Measurements from ENCODE around the gene ARHGAP22.

ARHGAP22 gene

GRCh38 chr10:48556065-48556464, 48.8 kb downstream of the ARHGAP22 start:
- H3K27ac ChIP-seq: no peak overlapping the region
- TF ChIP-seq CTCF (IDR thresholded peaks at IDR 0.05) (no peak), ZFX (IDR thresholded peaks at IDR 0.05; ENCODE audit: borderline replicate concordance) (no peak)

GRCh38 chr10:48555310-48556042, 49.4 kb downstream of the ARHGAP22 start:
- H3K27ac ChIP-seq: no peak overlapping the region
- no peak for TF ChIP-seq CTCF (IDR thresholded peaks at IDR 0.05)
- TF ChIP-seq ZFX (IDR thresholded peaks at IDR 0.05; ENCODE audit: borderline replicate concordance): no peak

GRCh38 chr10:48554656-48555055, 50.2 kb downstream of the ARHGAP22 start:
- TF ChIP-seq CTCF (IDR thresholded peaks at IDR 0.05): no peak
- no peak for TF ChIP-seq ZFX (IDR thresholded peaks at IDR 0.05; ENCODE audit: borderline replicate concordance)
- H3K27ac ChIP-seq: no peak overlapping the region

GRCh38 chr10:48554246-48554645, 50.6 kb downstream of the ARHGAP22 start:
- TF ChIP-seq ZFX (IDR thresholded peaks at IDR 0.05; ENCODE audit: borderline replicate concordance): no peak
- no peak for TF ChIP-seq CTCF (IDR thresholded peaks at IDR 0.05)
- no peak overlapping the region for H3K27ac ChIP-seq

GRCh38 chr10:48552946-48553564, 51.8 kb downstream of the ARHGAP22 start:
- no peak overlapping the region for H3K27ac ChIP-seq

GRCh38 chr10:48551861-48552591, 52.8 kb downstream of the ARHGAP22 start:
- no peak overlapping the region for H3K27ac ChIP-seq
- TF ChIP-seq ZFX (IDR thresholded peaks at IDR 0.05; ENCODE audit: borderline replicate concordance) (no peak), CTCF (IDR thresholded peaks at IDR 0.05) (peak; percentile 75)

More at GRCh38 chr10:48552946-48553564, 51.8 kb downstream of the ARHGAP22 start:
- TF ChIP-seq CTCF (IDR thresholded peaks at IDR 0.05) (no peak), ZFX (IDR thresholded peaks at IDR 0.05; ENCODE audit: borderline replicate concordance) (no peak)
